ENCODE results near the gene ZNF644.

DNA sequence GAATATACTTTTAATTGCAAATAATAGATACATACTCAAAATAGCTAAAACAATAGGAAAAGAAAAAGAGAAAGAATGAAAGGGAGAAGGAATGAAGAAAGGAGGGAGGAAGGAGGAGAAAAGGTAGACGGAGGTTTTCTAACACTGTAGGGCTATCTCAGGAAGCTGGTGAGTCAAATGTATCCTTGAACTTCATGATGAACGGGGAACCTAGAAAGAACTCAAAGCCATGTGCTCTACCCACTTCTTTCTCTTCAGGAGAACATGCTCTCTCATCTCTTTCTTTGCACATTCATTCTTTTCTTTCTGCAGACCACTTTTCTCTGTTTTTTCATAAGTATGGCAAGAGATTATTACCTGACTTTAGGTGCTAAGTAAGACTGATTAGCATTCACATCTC lies 37.3 kb upstream of the ZNF644 start:
- TF ChIP-seq, protein P1, sequence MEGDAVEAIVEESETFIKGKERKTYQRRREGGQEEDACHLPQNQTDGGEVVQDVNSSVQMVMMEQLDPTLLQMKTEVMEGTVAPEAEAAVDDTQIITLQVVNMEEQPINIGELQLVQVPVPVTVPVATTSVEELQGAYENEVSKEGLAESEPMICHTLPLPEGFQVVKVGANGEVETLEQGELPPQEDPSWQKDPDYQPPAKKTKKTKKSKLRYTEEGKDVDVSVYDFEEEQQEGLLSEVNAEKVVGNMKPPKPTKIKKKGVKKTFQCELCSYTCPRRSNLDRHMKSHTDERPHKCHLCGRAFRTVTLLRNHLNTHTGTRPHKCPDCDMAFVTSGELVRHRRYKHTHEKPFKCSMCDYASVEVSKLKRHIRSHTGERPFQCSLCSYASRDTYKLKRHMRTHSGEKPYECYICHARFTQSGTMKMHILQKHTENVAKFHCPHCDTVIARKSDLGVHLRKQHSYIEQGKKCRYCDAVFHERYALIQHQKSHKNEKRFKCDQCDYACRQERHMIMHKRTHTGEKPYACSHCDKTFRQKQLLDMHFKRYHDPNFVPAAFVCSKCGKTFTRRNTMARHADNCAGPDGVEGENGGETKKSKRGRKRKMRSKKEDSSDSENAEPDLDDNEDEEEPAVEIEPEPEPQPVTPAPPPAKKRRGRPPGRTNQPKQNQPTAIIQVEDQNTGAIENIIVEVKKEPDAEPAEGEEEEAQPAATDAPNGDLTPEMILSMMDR (conservative IDR thresholded peaks at IDR 0.05): no peak
- no peak for TF ChIP-seq EZH2 (IDR thresholded peaks at IDR 0.05; ENCODE audit: low read depth)
